ENCODE measurements around the gene GLB1L2.

Gene GLB1L2

GRCh38 chr11:134362192-134362901 is 30.6 kb downstream of the GLB1L2 start:
- Histone ChIP-seq H3K36me3 (ENCODE audit: insufficient read depth, low read length) (no peaks in the 10 kb centered on the region), H3K27ac (ENCODE audit: low read depth, low read length) (no peak overlapping the region), H3K9me3 (ENCODE audit: low read length) (no peaks in the 10 kb centered on the region), H3K4me1 (ENCODE audit: insufficient read depth, low read length) (no peaks in the 10 kb centered on the region), H3K4me3 (ENCODE audit: low read depth in 1 of 2, low read length in 2 of 2) (no peak overlapping the region), H3K27me3 (ENCODE audit: control insufficient read depth in 1 of 2, insufficient read depth in 2 of 2, low read length in 2 of 2) (no peaks in the 10 kb centered on the region), H3K9ac (ENCODE audit: low read length) (no peak overlapping the region)

- H3K27me3 ChIP-seq (ENCODE audit: control insufficient read depth in 1 of 2, insufficient read depth in 2 of 2, low read length in 2 of 2) = no peaks in the 10 kb centered on the region
- H3K36me3 ChIP-seq (ENCODE audit: insufficient read depth, low read length) = no peaks in the 10 kb centered on the region
- H3K9me3 ChIP-seq (ENCODE audit: low read length) = no peaks in the 10 kb centered on the region
- no peak overlapping the region for H3K27ac ChIP-seq (ENCODE audit: low read depth, low read length)
- no peaks in the 10 kb centered on the region for H3K4me1 ChIP-seq (ENCODE audit: insufficient read depth, low read length)
- no peak overlapping the region for H3K9ac ChIP-seq (ENCODE audit: low read length)
- H3K4me3 ChIP-seq (ENCODE audit: low read depth in 1 of 2, low read length in 2 of 2) = no peak overlapping the region
Observed at GRCh38 chr11:134363161-134363560, 31.4 kb downstream of the GLB1L2 start.

GRCh38 chr11:134363592-134363991 is 31.8 kb downstream of the GLB1L2 start:
- H3K4me1 ChIP-seq (ENCODE audit: insufficient read depth, low read length) = no peaks in the 10 kb centered on the region
- H3K27ac ChIP-seq (ENCODE audit: low read depth, low read length) = no peak overlapping the region
- H3K4me3 ChIP-seq (ENCODE audit: low read depth in 1 of 2, low read length in 2 of 2) = no peak overlapping the region
- H3K9ac ChIP-seq (ENCODE audit: low read length) = no peak overlapping the region
- no peaks in the 10 kb centered on the region for H3K9me3 ChIP-seq (ENCODE audit: low read length)
- H3K27me3 ChIP-seq (ENCODE audit: control insufficient read depth in 1 of 2, insufficient read depth in 2 of 2, low read length in 2 of 2) = no peaks in the 10 kb centered on the region
- no peaks in the 10 kb centered on the region for H3K36me3 ChIP-seq (ENCODE audit: insufficient read depth, low read length)

- H3K27ac ChIP-seq (ENCODE audit: low read depth, low read length) = no peak overlapping the region
- no peaks in the 10 kb centered on the region for H3K27me3 ChIP-seq (ENCODE audit: control insufficient read depth in 1 of 2, insufficient read depth in 2 of 2, low read length in 2 of 2)
Observed at GRCh38 chr11:134364261-134364660, 32.5 kb downstream of the GLB1L2 start.

GRCh38 chr11:134365011-134365925 is 33.5 kb downstream of the GLB1L2 start:
- H3K4me1 ChIP-seq (ENCODE audit: insufficient read depth, low read length) = no peaks in the 10 kb centered on the region
- H3K9ac ChIP-seq (ENCODE audit: low read length) = no peak overlapping the region
- no peaks in the 10 kb centered on the region for H3K9me3 ChIP-seq (ENCODE audit: low read length)
- H3K27ac ChIP-seq (ENCODE audit: low read depth, low read length) = no peak overlapping the region
- no peaks in the 10 kb centered on the region for H3K36me3 ChIP-seq (ENCODE audit: insufficient read depth, low read length)
- no peaks in the 10 kb centered on the region for H3K27me3 ChIP-seq (ENCODE audit: control insufficient read depth in 1 of 2, insufficient read depth in 2 of 2, low read length in 2 of 2)
- H3K4me3 ChIP-seq (ENCODE audit: low read depth in 1 of 2, low read length in 2 of 2) = no peak overlapping the region

More at GRCh38 chr11:134364261-134364660, 32.5 kb downstream of the GLB1L2 start:
- no peaks in the 10 kb centered on the region for H3K36me3 ChIP-seq (ENCODE audit: insufficient read depth, low read length)
- H3K9me3 ChIP-seq (ENCODE audit: low read length) = no peaks in the 10 kb centered on the region
- no peaks in the 10 kb centered on the region for H3K4me1 ChIP-seq (ENCODE audit: insufficient read depth, low read length)
- no peak overlapping the region for H3K9ac ChIP-seq (ENCODE audit: low read length)
- no peak overlapping the region for H3K4me3 ChIP-seq (ENCODE audit: low read depth in 1 of 2, low read length in 2 of 2)

GRCh38 chr11:134366254-134366653 is 34.5 kb downstream of the GLB1L2 start:
- Histone ChIP-seq H3K9ac (ENCODE audit: low read length) (no peak overlapping the region), H3K4me1 (ENCODE audit: insufficient read depth, low read length) (no peaks in the 10 kb centered on the region), H3K27ac (ENCODE audit: low read depth, low read length) (no peak overlapping the region), H3K27me3 (ENCODE audit: control insufficient read depth in 1 of 2, insufficient read depth in 2 of 2, low read length in 2 of 2) (no peaks in the 10 kb centered on the region), H3K4me3 (ENCODE audit: low read depth in 1 of 2, low read length in 2 of 2) (no peak overlapping the region), H3K36me3 (ENCODE audit: insufficient read depth, low read length) (no peaks in the 10 kb centered on the region), H3K9me3 (ENCODE audit: low read length) (no peaks in the 10 kb centered on the region)

GRCh38 chr11:134367781-134368180 is 36.0 kb downstream of the GLB1L2 start:
- Histone ChIP-seq H3K9ac (ENCODE audit: low read length) (no peak overlapping the region), H3K27ac (ENCODE audit: low read depth, low read length) (no peak overlapping the region), H3K4me1 (ENCODE audit: insufficient read depth, low read length) (no peaks in the 10 kb centered on the region), H3K27me3 (ENCODE audit: control insufficient read depth in 1 of 2, insufficient read depth in 2 of 2, low read length in 2 of 2) (no peaks in the 10 kb centered on the region), H3K9me3 (ENCODE audit: low read length) (no peaks in the 10 kb centered on the region), H3K4me3 (ENCODE audit: low read depth in 1 of 2, low read length in 2 of 2) (no peak overlapping the region), H3K36me3 (ENCODE audit: insufficient read depth, low read length) (no peaks in the 10 kb centered on the region)

GRCh38 chr11:134369656-134370525 is 38.1 kb downstream of the GLB1L2 start:
- H3K9me3 ChIP-seq (ENCODE audit: low read length) = no peaks in the 10 kb centered on the region
- no peaks in the 10 kb centered on the region for H3K36me3 ChIP-seq (ENCODE audit: insufficient read depth, low read length)
- H3K9ac ChIP-seq (ENCODE audit: low read length) = no peak overlapping the region
- H3K4me1 ChIP-seq (ENCODE audit: insufficient read depth, low read length) = no peaks in the 10 kb centered on the region
- no peak overlapping the region for H3K27ac ChIP-seq (ENCODE audit: low read depth, low read length)
- H3K27me3 ChIP-seq (ENCODE audit: control insufficient read depth in 1 of 2, insufficient read depth in 2 of 2, low read length in 2 of 2) = no peaks in the 10 kb centered on the region
- no peak overlapping the region for H3K4me3 ChIP-seq (ENCODE audit: low read depth in 1 of 2, low read length in 2 of 2)

GRCh38 chr11:134370526-134371435 is 39.0 kb downstream of the GLB1L2 start:
- Histone ChIP-seq H3K27me3 (ENCODE audit: control insufficient read depth in 1 of 2, insufficient read depth in 2 of 2, low read length in 2 of 2) (no peaks in the 10 kb centered on the region), H3K27ac (ENCODE audit: low read depth, low read length) (no peak overlapping the region), H3K9ac (ENCODE audit: low read length) (no peak overlapping the region), H3K36me3 (ENCODE audit: insufficient read depth, low read length) (no peaks in the 10 kb centered on the region), H3K4me1 (ENCODE audit: insufficient read depth, low read length) (no peaks in the 10 kb centered on the region), H3K9me3 (ENCODE audit: low read length) (no peaks in the 10 kb centered on the region), H3K4me3 (ENCODE audit: low read depth in 1 of 2, low read length in 2 of 2) (no peak overlapping the region)

GRCh38 chr11:134371436-134372185 is 39.8 kb downstream of the GLB1L2 start:
- Histone ChIP-seq H3K27ac (ENCODE audit: low read depth, low read length) (no peak overlapping the region), H3K9ac (ENCODE audit: low read length) (no peak overlapping the region), H3K36me3 (ENCODE audit: insufficient read depth, low read length) (no peaks in the 10 kb centered on the region), H3K9me3 (ENCODE audit: low read length) (no peaks in the 10 kb centered on the region), H3K4me1 (ENCODE audit: insufficient read depth, low read length) (no peaks in the 10 kb centered on the region), H3K27me3 (ENCODE audit: control insufficient read depth in 1 of 2, insufficient read depth in 2 of 2, low read length in 2 of 2) (no peaks in the 10 kb centered on the region), H3K4me3 (ENCODE audit: low read depth in 1 of 2, low read length in 2 of 2) (no peak overlapping the region)
